ENCODE results near the gene LENEP.

The LENEP gene, protein sequence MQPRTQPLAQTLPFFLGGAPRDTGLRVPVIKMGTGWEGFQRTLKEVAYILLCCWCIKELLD

GRCh38 chr1:154993572-154994268 lies at the start of gene LENEP:
LENEP (plus strand) TSS chr1:154993586; CDS start chr1:154993608, 22 bp downstream.
- TF ChIP-seq EZH2 (IDR thresholded peaks at IDR 0.05; ENCODE audit: borderline replicate concordance, low read depth, low read length, severe bottlenecking): no peak
- no peak for TF ChIP-seq CTCF (IDR thresholded peaks at IDR 0.05; ENCODE audit: borderline replicate concordance, extremely low read depth, low read length, poor library complexity, severe bottlenecking)
- peaks cover 19% of the 10 kb centered on the region for H3K36me3 ChIP-seq (ENCODE audit: insufficient read depth, low read length)
- DNase-seq: no peak
- H3K4me1 ChIP-seq (ENCODE audit: insufficient read depth, low read length): peaks cover 10% of the 10 kb centered on the region
- H3K4me3 ChIP-seq (ENCODE audit: low read depth in 1 of 2, low read length in 2 of 2): no peak within 1 kb of the TSS
- no peak within 1 kb of the TSS for H3K9ac ChIP-seq (ENCODE audit: low read depth, low read length)
- H3K27ac ChIP-seq (ENCODE audit: low read length): no peak within 1 kb of the TSS
- H3K79me2 ChIP-seq (ENCODE audit: insufficient read depth, low read length): no peaks in the 10 kb centered on the region
- ATAC-seq (ENCODE audit: insufficient read depth, low read depth): peak; percentile 5; the same call in 1 of the 3 replicates
- peaks cover 55% of the 10 kb centered on the region for H4K20me1 ChIP-seq (ENCODE audit: insufficient read depth, low read length)
- H3K9me3 ChIP-seq (ENCODE audit: insufficient read depth, low read length, severe bottlenecking): no peaks in the 10 kb centered on the region
- H3K27me3 ChIP-seq (ENCODE audit: insufficient read depth, low read length, poor library complexity): peaks cover 13% of the 10 kb centered on the region
- H3K4me2 ChIP-seq (ENCODE audit: insufficient read depth, low read length): no peak within 1 kb of the TSS
- no peak within 1 kb of the TSS for H2AFZ ChIP-seq (ENCODE audit: low read depth, low read length)

GRCh38 chr1:154943649-154944400 lies 49.6 kb upstream of the LENEP start:
- Histone ChIP-seq H3K79me2 (ENCODE audit: insufficient read depth, low read length) (no peaks in the 10 kb centered on the region), H4K20me1 (ENCODE audit: insufficient read depth, low read length) (no peaks in the 10 kb centered on the region; the same call in 1 of the 2 replicates), H2AFZ (ENCODE audit: low read depth, low read length) (no peak overlapping the region), H3K27me3 (ENCODE audit: insufficient read depth, low read length, poor library complexity) (no peaks in the 10 kb centered on the region), H3K9me3 (ENCODE audit: insufficient read depth, low read length, severe bottlenecking) (no peaks in the 10 kb centered on the region), H3K4me1 (ENCODE audit: insufficient read depth, low read length) (peaks cover 32% of the 10 kb centered on the region), H3K27ac (ENCODE audit: low read length) (peak overlapping the region; percentile 24; the same call in 1 of the 2 replicates), H3K36me3 (ENCODE audit: insufficient read depth, low read length) (peaks cover 28% of the 10 kb centered on the region), H3K9ac (ENCODE audit: low read depth, low read length) (no peak overlapping the region), H3K4me3 (ENCODE audit: low read depth in 1 of 2, low read length in 2 of 2) (no peak overlapping the region), H3K4me2 (ENCODE audit: insufficient read depth, low read length) (no peak overlapping the region)
- ATAC-seq (ENCODE audit: insufficient read depth, low read depth): peak; percentile 65
- peak; percentile 56 for DNase-seq
- TF ChIP-seq CTCF (IDR thresholded peaks at IDR 0.05; ENCODE audit: borderline replicate concordance, extremely low read depth, low read length, poor library complexity, severe bottlenecking): peak; percentile 88
- TF ChIP-seq EZH2 (IDR thresholded peaks at IDR 0.05; ENCODE audit: borderline replicate concordance, low read depth, low read length, severe bottlenecking): no peak

GRCh38 chr1:154944401-154945159 lies 48.8 kb upstream of the LENEP start:
- Histone ChIP-seq H3K9ac (ENCODE audit: low read depth, low read length) (no peak overlapping the region), H3K27me3 (ENCODE audit: insufficient read depth, low read length, poor library complexity) (no peaks in the 10 kb centered on the region), H3K9me3 (ENCODE audit: insufficient read depth, low read length, severe bottlenecking) (no peaks in the 10 kb centered on the region), H4K20me1 (ENCODE audit: insufficient read depth, low read length) (no peaks in the 10 kb centered on the region; the same call in 1 of the 2 replicates), H2AFZ (ENCODE audit: low read depth, low read length) (no peak overlapping the region), H3K4me3 (ENCODE audit: low read depth in 1 of 2, low read length in 2 of 2) (no peak overlapping the region), H3K4me2 (ENCODE audit: insufficient read depth, low read length) (no peak overlapping the region), H3K4me1 (ENCODE audit: insufficient read depth, low read length) (peaks cover 29% of the 10 kb centered on the region), H3K79me2 (ENCODE audit: insufficient read depth, low read length) (no peaks in the 10 kb centered on the region), H3K27ac (ENCODE audit: low read length) (0 out of 2 replicates have a peak overlapping the region, but pooled peaks have one; percentile 24), H3K36me3 (ENCODE audit: insufficient read depth, low read length) (peaks cover 28% of the 10 kb centered on the region)
- no peak for DNase-seq
- TF ChIP-seq EZH2 (IDR thresholded peaks at IDR 0.05; ENCODE audit: borderline replicate concordance, low read depth, low read length, severe bottlenecking): no peak
- ATAC-seq (ENCODE audit: insufficient read depth, low read depth): no peak

Measured in DND-41 (cell line).